Ovary (tissue), 3 donors: Measurements from ENCODE around the gene NTRK2.

Experiments used
- CTCF ChIP-seq, 3 donors: fragments of 450-650 bp in 2 of 3; fragments of 200-600 bp in 1 of 3; IDR thresholded peaks; one replicate each; pipeline versions ENCODE4 v1.5.1 to v1.8.0; 2016 to 2022; ENCODE audit warnings: antibody characterized with exemption in 3 of 3, mild to moderate bottlenecking in 1 of 3
- EP300 ChIP-seq: sonication (generic); formaldehyde crosslinking; IDR thresholded peaks from one replicate; pipeline ENCODE4 v1.6.1; 2017; ENCODE audit warnings: antibody characterized with exemption
- POLR2A ChIP-seq: fragments of 450-650 bp; IDR thresholded peaks from one replicate; pipeline ENCODE4 v1.6.1; 2017; ENCODE audit warnings: antibody characterized with exemption, mild to moderate bottlenecking, moderate library complexity
- donor health status: DM: no; HTN: no; CAD: no.

- TF ChIP-seq CTCF (IDR thresholded peaks at IDR 0.05) (no peak), POLR2A (no peak), EP300 (no peak)
Observed at GRCh38 chr9:84642553-84643141, 26.9 kb upstream of the NTRK2 start.
